CD4-positive, alpha-beta T cell treated with Interleukin-17A for 4 hours (primary cell): Measurements from ENCODE around the gene SLC35C1.
A peak's percentile ranks its signal among the peaks of the same experiment; 100 is the strongest.

Source experiments
- DNase-seq: peaks from one replicate; pipeline ENCODE4 v3.0.0-alpha.2; 2020; ENCODE audit warnings: mixed read lengths

SLC35C1 gene

DNA sequence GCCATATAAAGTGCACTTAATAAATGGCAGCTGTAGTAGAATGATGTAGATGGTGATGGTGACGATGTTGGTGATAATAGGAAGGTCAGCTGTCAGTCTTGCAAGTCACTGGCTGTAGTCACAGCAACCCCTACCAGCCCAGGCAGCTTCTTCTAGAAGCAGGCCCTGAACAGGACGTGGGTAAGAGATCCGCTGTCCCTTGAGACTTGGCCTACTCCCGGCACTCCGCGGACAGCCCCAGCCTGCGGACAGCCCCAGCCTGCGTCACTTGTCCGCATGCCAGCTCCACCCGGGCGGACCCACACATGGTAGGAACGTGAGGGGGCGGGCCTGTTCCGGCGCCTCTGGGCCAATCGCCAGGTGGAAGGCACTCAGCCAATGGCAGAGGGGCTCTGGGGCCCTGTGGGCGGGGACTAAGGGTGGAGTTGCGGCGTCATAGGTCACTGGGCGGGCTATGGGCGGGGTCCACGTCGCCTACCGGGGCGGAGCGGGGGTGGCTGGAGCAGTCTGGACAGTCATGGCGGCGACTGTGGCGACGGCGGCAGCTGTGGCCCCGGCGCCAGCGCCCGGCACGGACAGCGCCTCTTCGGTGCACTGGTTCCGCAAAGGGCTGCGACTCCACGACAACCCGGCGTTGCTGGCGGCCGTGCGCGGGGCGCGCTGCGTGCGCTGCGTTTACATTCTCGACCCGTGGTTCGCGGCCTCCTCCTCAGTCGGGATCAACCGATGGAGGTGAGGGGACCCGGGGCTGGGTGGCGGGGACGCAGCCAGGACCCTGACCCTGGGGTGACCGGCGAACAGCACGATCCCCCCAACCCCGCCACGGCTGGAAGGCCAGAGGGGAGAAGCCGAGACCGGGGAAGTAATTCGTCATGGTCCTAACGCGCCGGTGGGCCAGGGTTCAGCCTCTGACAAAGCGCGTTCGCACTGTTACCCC, 42.3 kb downstream of the SLC35C1 start, which contains the start of gene CRY2:
TSS of gene CRY2 (plus strand) at position 502 of the 937 bp plus-strand sequence. CDS start at position 518, 16 bp downstream.
- DNase-seq = peak; percentile 99

- peak; percentile 41 for DNase-seq
Observed at GRCh38 chr11:45847911-45848316, 43.0 kb downstream of the SLC35C1 start.

DNA sequence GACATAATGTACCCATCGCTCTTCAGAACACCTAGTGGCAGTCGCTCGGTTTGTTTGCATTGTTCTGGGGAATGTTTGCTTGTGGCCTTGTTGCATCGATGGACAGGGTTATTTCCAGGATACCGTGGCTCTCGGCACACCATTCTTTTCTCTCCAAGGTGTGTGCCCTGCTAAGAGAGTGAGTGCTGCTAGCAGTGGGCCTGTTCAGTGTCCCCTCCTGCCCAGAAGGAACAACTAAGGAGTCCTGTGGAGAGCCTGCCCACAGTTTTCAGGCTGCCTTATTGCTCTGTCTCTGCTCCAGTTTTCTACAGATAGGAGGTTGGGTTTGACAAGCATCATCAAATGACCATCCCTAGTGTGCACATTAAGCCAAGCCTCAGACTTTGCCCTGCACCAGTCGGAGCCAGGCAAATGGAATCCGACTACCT, 43.7 kb downstream of the SLC35C1 start:
- no peak for DNase-seq

DNA sequence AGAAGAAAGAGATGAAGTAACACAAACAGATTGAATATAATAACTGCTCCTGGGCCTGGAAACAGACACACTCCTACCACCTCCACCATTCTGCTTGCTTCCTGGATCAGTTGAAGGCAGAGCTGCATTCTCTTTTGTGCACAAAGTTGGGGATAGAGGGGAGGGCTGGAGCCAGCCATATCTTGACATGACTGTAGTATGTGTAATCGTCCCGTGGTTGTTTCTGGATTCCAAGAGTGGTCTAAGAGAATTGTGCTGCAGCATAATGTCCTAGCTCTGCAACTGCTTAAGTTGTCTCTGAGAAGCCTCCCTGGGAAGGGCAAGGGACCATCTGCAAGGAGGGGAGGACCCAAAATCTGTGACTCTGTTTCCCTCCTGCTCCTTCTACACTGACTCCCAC, 45.5 kb downstream of the SLC35C1 start:
- no peak for DNase-seq

GRCh38 chr11:45851228-45851627, 46.3 kb downstream of the SLC35C1 start:
- DNase-seq = no peak

DNA sequence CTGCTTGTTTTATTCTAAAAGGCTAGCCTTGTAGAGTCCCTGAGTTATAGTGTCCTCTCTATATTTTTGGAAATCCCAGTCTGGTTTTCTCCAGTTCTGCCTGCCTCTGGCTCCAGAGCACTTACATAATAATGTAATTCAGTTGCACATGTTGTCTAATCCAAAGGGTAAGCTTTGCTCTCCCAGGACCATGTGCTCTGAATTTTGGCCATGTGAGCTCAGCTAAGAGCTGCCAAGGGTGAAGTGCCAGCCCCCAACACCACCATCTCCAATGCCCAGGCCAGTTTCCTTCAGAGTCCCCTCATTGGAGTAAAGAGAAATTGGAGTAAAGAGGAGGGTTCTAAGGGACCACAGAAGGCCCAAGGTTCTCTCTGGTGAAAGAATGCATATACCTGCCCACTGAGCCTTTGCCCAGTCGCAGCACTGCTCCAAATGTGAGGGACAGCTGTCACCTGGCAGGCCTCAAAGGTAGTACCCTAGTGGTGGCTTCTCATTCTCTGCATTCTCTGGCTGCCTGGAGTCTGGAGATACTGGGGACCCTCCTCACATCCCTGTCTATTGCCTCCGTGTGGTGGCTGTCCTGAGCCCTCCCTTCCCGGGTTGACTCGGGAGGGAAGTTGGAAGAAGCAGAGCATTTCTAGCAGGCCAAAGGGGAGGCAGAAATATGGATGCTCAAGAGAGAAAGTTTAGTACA, 47.2 kb downstream of the SLC35C1 start:
- no peak for DNase-seq

GRCh38 chr11:45852712-45853101, 47.8 kb downstream of the SLC35C1 start:
- no peak for DNase-seq

GRCh38 chr11:45853332-45854219, 48.6 kb downstream of the SLC35C1 start:
- DNase-seq = no peak

DNA sequence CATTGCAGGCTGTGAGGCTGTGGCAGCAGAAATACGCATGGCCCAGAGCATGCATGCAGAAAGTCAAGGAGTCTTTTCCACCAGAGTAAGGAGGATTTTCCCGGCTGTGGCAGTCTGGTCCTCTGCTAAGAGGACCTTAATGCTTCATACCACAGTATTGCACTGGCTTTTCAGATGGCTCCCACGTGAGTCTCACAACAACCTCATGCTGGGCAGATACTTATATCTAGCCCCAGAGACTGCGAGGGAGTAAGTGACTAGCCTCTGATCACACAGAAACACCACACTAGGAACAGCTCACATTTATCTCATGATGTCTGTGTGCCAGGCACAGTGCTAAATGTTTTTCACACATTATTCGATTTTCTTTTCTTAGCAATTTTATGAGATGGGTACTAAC, 50.4 kb downstream of the SLC35C1 start:
- DNase-seq = no peak

DNA sequence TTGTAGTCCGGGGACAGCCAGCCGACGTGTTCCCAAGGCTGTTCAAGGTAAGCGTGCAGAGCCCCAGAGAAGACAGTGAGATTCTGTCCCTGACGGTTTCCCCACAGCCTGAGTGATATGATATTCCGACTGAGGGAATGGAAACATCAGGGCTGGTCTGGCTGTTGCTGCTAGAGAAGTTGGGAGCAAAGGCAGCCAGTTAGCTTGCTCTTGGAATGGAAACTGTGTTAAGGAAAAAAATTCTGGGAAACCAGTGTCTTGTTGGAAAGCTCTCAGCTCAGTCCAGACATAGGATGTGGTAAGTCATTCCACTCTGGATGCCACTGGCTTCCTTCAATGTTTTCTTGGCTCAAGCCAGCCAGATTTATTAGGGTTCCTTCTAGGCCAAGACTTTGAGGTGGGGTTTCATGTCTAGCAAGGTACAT, 51.1 kb downstream of the SLC35C1 start:
- DNase-seq = no peak

- DNase-seq = no peak
Observed at GRCh38 chr11:45857961-45858474, 53.1 kb downstream of the SLC35C1 start.

DNA sequence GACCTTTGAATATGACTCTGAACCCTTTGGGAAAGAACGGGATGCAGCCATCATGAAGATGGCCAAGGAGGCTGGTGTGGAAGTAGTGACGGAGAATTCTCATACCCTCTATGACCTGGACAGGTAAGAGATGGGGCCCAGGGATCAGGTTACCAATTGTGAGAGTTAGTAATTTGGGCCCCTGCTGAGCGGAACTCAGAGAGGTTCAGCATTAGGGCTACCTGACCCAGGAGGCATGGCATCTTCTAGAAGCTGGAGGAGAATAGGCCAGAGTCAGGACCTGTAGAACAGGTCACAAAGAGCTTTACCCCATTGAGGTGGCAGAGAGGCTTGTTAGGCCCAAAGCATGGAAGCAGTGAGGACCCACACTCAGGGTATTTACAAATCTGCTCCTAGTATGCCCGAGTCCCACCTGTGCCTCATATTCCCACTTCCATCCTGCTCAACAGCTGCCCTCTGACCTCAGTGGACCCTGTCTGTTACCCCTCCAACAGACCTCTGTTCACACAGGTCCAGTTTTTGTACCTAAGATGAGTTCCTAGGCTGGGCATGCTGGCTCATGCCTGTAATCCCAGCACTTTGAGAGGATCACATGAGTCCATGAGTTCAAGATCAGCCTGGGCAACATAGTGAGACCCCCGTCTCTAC, 53.9 kb downstream of the SLC35C1 start:
- DNase-seq = no peak

DNA sequence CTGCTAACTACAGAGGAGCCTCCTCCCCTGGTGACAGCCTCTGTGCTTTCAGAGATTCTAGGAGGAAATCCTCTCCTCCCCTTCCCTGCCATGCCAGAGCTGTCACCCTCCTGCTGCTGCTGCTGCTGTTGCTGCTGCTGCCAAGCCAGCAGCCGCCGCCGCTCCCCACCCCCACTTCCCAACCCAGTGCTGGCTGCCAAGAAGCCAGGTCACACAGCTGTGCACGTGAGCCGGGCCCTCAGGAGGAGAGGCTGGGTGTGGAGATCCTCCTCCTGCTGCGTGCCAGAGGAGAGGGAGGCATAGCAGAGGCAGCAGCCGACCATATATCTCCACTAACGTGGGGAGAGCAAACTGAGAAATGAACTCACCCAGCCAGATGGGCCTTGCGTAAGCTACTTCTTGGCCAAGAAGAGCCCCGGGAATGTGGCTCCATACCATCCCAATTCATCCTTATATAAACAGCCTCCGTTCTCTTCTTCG, 54.8 kb downstream of the SLC35C1 start:
- no peak for DNase-seq

GRCh38 chr11:45860348-45860747, 55.4 kb downstream of the SLC35C1 start:
- no peak for DNase-seq

GRCh38 chr11:45860764-45861510, 56.0 kb downstream of the SLC35C1 start:
- DNase-seq = no peak
